H1 (cell line): ENCODE data around the gene KDM8. TPM values are rescaled to one million over a fixed set of nuclear protein-coding genes. Genes with fewer than 3 reads are reported as not detected.

Source experiments
- CTCF ChIA-PET: fragments of 300-600 bp; sonication (Branson Sonifier 250); formaldehyde crosslinking; loops from one replicate; lab custom pipeline; 2021; ENCODE audit not compliant: partially characterized antibody; lab: Charles Lee
- POLR2A ChIA-PET: fragments of 300-600 bp; sonication (Branson Sonifier 250); formaldehyde crosslinking; loops from one replicate; lab custom pipeline; 2021; ENCODE audit warnings: inconsistent platforms; ENCODE audit not compliant: partially characterized antibody; lab: Charles Lee
- DNase-seq, 2 experiments: peaks; one replicate each; pipeline versions ENCODE4 v3.0.0 to v3.0.0-alpha.2; 2010 to 2022; ENCODE audit warnings: low spot score in 2 of 2, low read depth in 1 of 2, mixed read lengths in 1 of 2
- FAIRE-seq: peaks from 2 replicates; lab custom pipeline; 2011; peaks lifted over from hg19 to GRCh38; lab: Jason Lieb, UNC
- H2AFZ ChIP-seq: 2 replicates; pipeline ENCODE4 v1.8.1; 2012; ENCODE audit warnings: low read length, inconsistent platforms
- H2AK5ac ChIP-seq: 2 replicates; pipeline ENCODE4 v1.6.1; 2013; ENCODE audit warnings: low read depth, low read length
- H2BK120ac ChIP-seq: replicated peaks from 2 replicates; pipeline ENCODE3; 2013; ENCODE audit warnings: low read depth, low read length, inconsistent platforms
- H2BK12ac ChIP-seq: 2 replicates; pipeline ENCODE4 v1.6.1; 2013; ENCODE audit warnings: low read depth, low read length
- H2BK15ac ChIP-seq: 2 replicates; pipeline ENCODE4 v1.6.1; 2013; ENCODE audit warnings: low read length
- H2BK20ac ChIP-seq: 2 replicates; pipeline ENCODE4 v1.6.1; 2013; ENCODE audit warnings: low read length
- H2BK5ac ChIP-seq: 2 replicates; pipeline ENCODE4 v1.6.1; 2013; ENCODE audit warnings: low read depth, low read length
- H3K14ac ChIP-seq: 2 replicates; pipeline ENCODE4 v1.6.1; 2013; ENCODE audit warnings: inconsistent platforms; ENCODE audit not compliant: insufficient read length
- H3K18ac ChIP-seq: 2 replicates; pipeline ENCODE4 v1.6.1; 2013; ENCODE audit warnings: low read length; ENCODE audit errors: extremely low read depth
- H3K23ac ChIP-seq: 2 replicates; pipeline ENCODE4 v1.6.1; 2013; ENCODE audit warnings: inconsistent platforms; ENCODE audit not compliant: insufficient read length
- H3K23me2 ChIP-seq: 2 replicates; pipeline ENCODE4 v1.6.1; 2013; ENCODE audit warnings: low read depth, low read length
- H3K27ac ChIP-seq: 2 replicates; pipeline ENCODE4 v1.6.1; 2011; ENCODE audit warnings: low read depth, low read length, inconsistent platforms
- H3K27me3 ChIP-seq, 4 experiments: replicated peaks in 1 of 4; 1 replicate in 1 of 4; 2 replicates in 3 of 4; pipeline versions ENCODE4 v1.6.1 to v1.8.1; 2011 to 2013; ENCODE audit warnings: low read length in 3 of 4, mild to moderate bottlenecking in 3 of 4, inconsistent platforms in 2 of 4, mixed read lengths in 2 of 4, moderate library complexity in 1 of 4; ENCODE audit not compliant: control insufficient read depth in 3 of 4, insufficient read depth in 3 of 4; ENCODE audit errors: extremely low read depth in 1 of 4
- H3K36me3 ChIP-seq, 4 experiments: 2 replicates each; pipeline versions ENCODE4 v1.6.1 to v1.8.1; 2011 to 2013; ENCODE audit warnings: mild to moderate bottlenecking in 4 of 4, low read length in 3 of 4, moderate library complexity in 2 of 4, control low read depth in 1 of 4, inconsistent platforms in 1 of 4; ENCODE audit not compliant: insufficient read depth in 4 of 4, control insufficient read depth in 2 of 4
- H3K4ac ChIP-seq: replicated peaks from 2 replicates; pipeline ENCODE3; 2013; ENCODE audit warnings: low read length, low read depth, mixed read lengths, inconsistent platforms; ENCODE audit not compliant: insufficient read length
- H3K4me1 ChIP-seq, 4 experiments: replicated peaks in 1 of 4; 1 replicate in 1 of 4; 2 replicates in 3 of 4; pipeline versions ENCODE4 v1.6.1 to v1.8.1; 2011 to 2013; ENCODE audit warnings: low read length in 3 of 4, inconsistent platforms in 2 of 4, mixed read lengths in 1 of 4; ENCODE audit not compliant: insufficient read depth in 4 of 4, control insufficient read depth in 3 of 4
- H3K4me2 ChIP-seq, 2 experiments: 2 replicates each; pipeline versions ENCODE4 v1.6.1 to v1.8.1; 2011 to 2013; ENCODE audit warnings: low read depth in 2 of 2, low read length in 2 of 2, control low read depth in 1 of 2, inconsistent platforms in 1 of 2, mild to moderate bottlenecking in 1 of 2; ENCODE audit not compliant: insufficient read depth in 1 of 2
- H3K4me3 ChIP-seq, 4 experiments: fragments of 200-600, 300-600 bp in 1 of 4; sonication (generic), shearing (Covaris generic), sonication (Bioruptor Twin) in 1 of 4; 2 replicates each; pipeline versions ENCODE4 v1.5.1 to v1.8.1; 2011 to 2016; ENCODE audit warnings: low read length in 4 of 4, low read depth in 3 of 4, control low read depth in 2 of 4, inconsistent platforms in 2 of 4, mild to moderate bottlenecking in 2 of 4, mixed read lengths in 1 of 4, moderate library complexity in 1 of 4; ENCODE audit not compliant: insufficient read depth in 2 of 4; ENCODE audit errors: extremely low read depth in 1 of 4
- H3K56ac ChIP-seq: replicated peaks from 2 replicates; pipeline ENCODE3; 2013; ENCODE audit warnings: low read depth, mild to moderate bottlenecking, mixed read lengths, low read length, inconsistent platforms; ENCODE audit not compliant: insufficient read length
- H3K79me1 ChIP-seq: 2 replicates; pipeline ENCODE4 v1.6.1; 2013; ENCODE audit warnings: low read depth, low read length, control low read depth
- H3K79me2 ChIP-seq, 2 experiments: 2 replicates each; pipeline versions ENCODE4 v1.6.1 to v1.8.1; 2012 to 2013; ENCODE audit warnings: low read length in 2 of 2, mild to moderate bottlenecking in 2 of 2, inconsistent platforms in 1 of 2; ENCODE audit not compliant: insufficient read depth in 2 of 2, control insufficient read depth in 1 of 2
- H3K9ac ChIP-seq, 4 experiments: replicated peaks in 1 of 4; 1 replicate in 1 of 4; 2 replicates in 3 of 4; pipeline versions ENCODE4 v1.6.1 to v1.8.1; 2011 to 2013; ENCODE audit warnings: low read depth in 3 of 4, low read length in 3 of 4, control low read depth in 2 of 4, mild to moderate bottlenecking in 2 of 4, moderate library complexity in 2 of 4, inconsistent platforms in 1 of 4; ENCODE audit errors: extremely low read depth in 1 of 4
- H3K9me3 ChIP-seq, 2 experiments: 2 replicates each; pipeline versions ENCODE4 v1.6.1 to v1.8.1; 2012 to 2013; ENCODE audit warnings: mild to moderate bottlenecking in 2 of 2, moderate library complexity in 2 of 2, control low read depth in 1 of 2, inconsistent platforms in 1 of 2, low read depth in 1 of 2, low read length in 1 of 2, mixed read lengths in 1 of 2; ENCODE audit not compliant: insufficient read depth in 2 of 2
- H4K20me1 ChIP-seq, 2 experiments: replicated peaks in 1 of 2; 2 replicates each; pipeline versions ENCODE3 to v1.8.1; 2011 to 2013; ENCODE audit warnings: inconsistent platforms in 2 of 2, low read length in 2 of 2, mild to moderate bottlenecking in 1 of 2; ENCODE audit not compliant: insufficient read depth in 2 of 2, control insufficient read depth in 1 of 2
- H4K5ac ChIP-seq: 2 replicates; pipeline ENCODE4 v1.6.1; 2013; ENCODE audit warnings: low read length, low read depth, mixed read lengths, inconsistent platforms; ENCODE audit not compliant: insufficient read length
- H4K8ac ChIP-seq: 2 replicates; pipeline ENCODE4 v1.8.0; 2013; ENCODE audit warnings: mild to moderate bottlenecking, moderate library complexity, low read length, inconsistent platforms; ENCODE audit not compliant: insufficient read depth; ENCODE audit errors: extremely low read depth
- H4K91ac ChIP-seq: replicated peaks from 2 replicates; pipeline ENCODE3; 2013; ENCODE audit warnings: low read length, mixed read lengths, inconsistent platforms; ENCODE audit not compliant: insufficient read length
- CTCF ChIP-seq, 3 experiments: IDR thresholded peaks; 1 replicate in 2 of 3; 2 replicates in 1 of 3; pipeline versions ENCODE4 v1.5.1 to v1.6.1; 2011; ENCODE audit warnings: low read length in 3 of 3, mild to moderate bottlenecking in 3 of 3, inconsistent platforms in 2 of 3, low read depth in 1 of 3, moderate library complexity in 1 of 3; ENCODE audit not compliant: insufficient read depth in 1 of 3; ENCODE audit errors: control extremely low read depth in 1 of 3
- HDAC2 ChIP-seq, 2 experiments: fragments of 300-600 bp in 1 of 2; sonication (generic) in 1 of 2; IDR thresholded peaks; 2 replicates each; pipeline ENCODE4 v1.6.1; 2011 to 2012; ENCODE audit warnings: low read depth in 2 of 2, low read length in 2 of 2, mild to moderate bottlenecking in 2 of 2, moderate library complexity in 2 of 2, borderline replicate concordance in 1 of 2, inconsistent platforms in 1 of 2
- POLR2AphosphoS5 ChIP-seq: IDR thresholded peaks from 2 replicates; pipeline ENCODE4 v1.6.1; 2011; ENCODE audit warnings: low read depth, low read length
- WGBS, 2 experiments: shearing (Covaris generic) in 1 of 2; methylation state at CpG; one replicate each; pipeline versions ENCODE4 v1.1.6 to v1.1.7; 2013 to 2015; ENCODE audit warnings: low lambda C conversion rate in 2 of 2, mixed read lengths in 2 of 2, inconsistent platforms in 1 of 2, low coverage in 1 of 2, missing lambda C conversion rate in 1 of 2; ENCODE audit not compliant: insufficient replicate concordance in 2 of 2, insufficient coverage in 1 of 2, insufficient read length in 1 of 2; ENCODE audit errors: extremely low coverage in 1 of 2, missing lambda C conversion rate in 1 of 2; 5-methylcytosine and 5-hydroxymethylcytosine counted together
- polyA plus RNA-seq, 7 experiments: library from polyadenylated mRNA; depleted of rRNA in 3 of 7; stranded (reverse) in 5 of 7; unstranded in 2 of 7; fragments of >200 nt in 5 of 7; fragments of 200-250 nt in 2 of 7; gene quantifications; 1 replicate in 5 of 7; 2 replicates in 1 of 7; 4 replicates in 1 of 7; pipeline versions ENCODE4 v1.2.1 to v1.2.3, GENCODE V29; 2011 to 2013; ENCODE audit warnings: missing spikeins in 2 of 7, mixed read lengths in 2 of 7
- total RNA-seq: library from RNA; stranded (reverse); fragmentation: NEBNext Ultra II Directional; extraction: Animal tissue kit (Norgen Biotek cat#: 25700); gene quantifications from 2 replicates; pipeline ENCODE4 v1.2.1, GENCODE V29; 2021

KDM8 gene
- total and polyA plus RNA-seq, 2 of the 8 experiments (the other 6 are each of a cell fraction or from before 2014, with no cell fraction given) = 10.3 to 12.8 TPM

DNA sequence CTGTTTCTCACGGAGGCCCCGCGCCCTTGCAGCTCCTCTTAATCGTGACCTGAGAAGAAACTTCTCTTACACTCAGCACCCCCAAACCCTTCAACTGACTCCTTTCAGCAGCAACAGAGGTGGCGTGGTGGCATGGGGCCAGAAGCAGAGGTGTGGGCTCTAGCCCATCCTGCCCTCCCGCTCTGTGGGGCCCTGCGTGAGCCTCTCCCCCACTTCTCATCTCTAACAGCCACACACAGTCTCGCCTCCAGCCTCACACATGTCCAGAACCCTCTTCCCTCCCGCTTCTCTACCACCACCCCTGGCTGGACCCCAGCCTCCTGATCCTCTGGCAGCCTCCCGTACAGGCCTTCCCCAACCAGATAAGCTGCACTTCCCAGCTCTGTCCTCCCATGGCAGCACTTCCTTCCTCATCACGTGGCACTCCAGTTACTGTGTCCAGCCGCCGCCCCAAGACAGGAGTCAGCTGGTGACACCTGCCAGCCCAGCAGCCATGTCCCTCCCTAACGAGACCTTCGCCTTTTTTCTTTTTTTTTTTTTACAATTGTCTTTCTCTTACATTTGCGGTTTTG lies 34.8 kb downstream of the KDM8 start:
- H2AFZ ChIP-seq = no peak overlapping the region
- no peak overlapping the region for H3K9ac ChIP-seq
- no peak for DNase-seq
- H4K91ac ChIP-seq = no peak overlapping the region
- ChIA-PET CTCF (interaction anchor here (0.8 to 17.4 kb wide), 7 partner anchors 57 to 214 kb away, joined by 3 to 241 read pairs (median 4); no protein-coding TSS in a partner anchor), POLR2A (interaction anchor here (0.6 kb wide), 2 partner anchors 136 to 219 kb away, joined by 3 to 4 read pairs; no protein-coding TSS in a partner anchor)
- H3K4me2 ChIP-seq = no peak overlapping the region
- H3K27me3 ChIP-seq = no peaks in the 10 kb centered on the region
- no peak overlapping the region; the same call in 1 of the 2 replicates for H2BK12ac ChIP-seq
- no peak overlapping the region for H2BK120ac ChIP-seq
- no peak overlapping the region for H2BK5ac ChIP-seq
- no peak overlapping the region for H2BK20ac ChIP-seq
- no peak overlapping the region for H3K18ac ChIP-seq
- H3K23me2 ChIP-seq = no peaks in the 10 kb centered on the region
- no peak overlapping the region for H4K5ac ChIP-seq
- H3K79me1 ChIP-seq = no peaks in the 10 kb centered on the region
- 0 out of 2 replicates have a peak overlapping the region, but pooled peaks have one; percentile 1 for H4K8ac ChIP-seq
- H3K23ac ChIP-seq = no peak overlapping the region
- no peak overlapping the region for H2BK15ac ChIP-seq
- no peak overlapping the region for H3K4me3 ChIP-seq
- H3K9me3 ChIP-seq = no peaks in the 10 kb centered on the region
- no peaks in the 10 kb centered on the region for H3K79me2 ChIP-seq
- 0 out of 8 replicates have a peak, but pooled peaks cover 0 to 3% (median 0%) of the 10 kb centered on the region in 4 experiments for H3K36me3 ChIP-seq
- peaks cover 0 to 1% of the 10 kb centered on the region in 2 experiments for H4K20me1 ChIP-seq
- no peak overlapping the region for H3K14ac ChIP-seq
- 86% methylated on average over 13 of the region's 16 CpGs; no CpG with 5 or more reads in 1 of the 2 experiments for WGBS, 2 experiments
- FAIRE-seq = no peak
- 0 out of 2 replicates have a peak overlapping the region, but pooled peaks have one; percentile 1 for H2AK5ac ChIP-seq
- no peak overlapping the region for H3K4ac ChIP-seq
- TF ChIP-seq CTCF (IDR thresholded peaks at IDR 0.05; ENCODE audit: control extremely low read depth in 1 of 3, insufficient read depth in 1 of 3, low read depth in 1 of 3, low read length in 3 of 3) (peak in 1 of 3 experiments; percentile 5; a peak in 1 of 4 replicates), POLR2AphosphoS5 (no peak), HDAC2 (IDR thresholded peaks at IDR 0.05; ENCODE audit: borderline replicate concordance in 1 of 2, low read depth in 2 of 2, low read length in 2 of 2) (no peak)
- no peak overlapping the region for H3K27ac ChIP-seq
- peaks cover 0 to 5% (median 2%) of the 10 kb centered on the region in 4 experiments; a peak in 3 of 7 replicates for H3K4me1 ChIP-seq
- no peak overlapping the region for H3K56ac ChIP-seq
